ENCODE measurements around the gene ACOT8.

Gene ACOT8

DNA sequence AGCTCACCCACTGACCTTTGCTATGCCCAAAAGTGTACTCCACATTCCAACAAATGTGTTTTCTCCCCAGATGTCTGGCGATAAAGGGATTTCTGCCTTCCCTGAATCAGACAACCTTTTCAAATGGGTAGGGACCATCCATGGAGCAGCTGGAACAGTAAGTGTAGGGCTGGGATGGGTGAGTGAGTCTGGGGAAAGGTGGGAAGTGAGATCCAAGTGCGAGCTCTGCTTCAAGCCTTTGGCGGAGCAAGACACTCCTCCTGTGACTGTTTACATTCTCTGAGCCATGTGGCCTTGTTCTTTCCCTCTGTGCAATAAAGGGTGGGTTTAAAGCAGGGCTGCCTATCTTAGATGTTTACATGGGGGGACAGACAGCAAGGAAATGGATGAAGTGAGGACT lies 42.9 kb downstream of the ACOT8 start:
- peaks cover 15% of the 10 kb centered on the region for H3K79me2 ChIP-seq (ENCODE audit: insufficient read depth, low read depth)
- no peak overlapping the region for H3K27ac ChIP-seq

GRCh38 chr20:45813489-45813888 lies 43.7 kb downstream of the ACOT8 start:
- Histone ChIP-seq H3K27ac (peak overlapping the region; percentile 43; the same call in 1 of the 2 replicates), H3K4me3 (IDR thresholded peaks at IDR 0.05; ENCODE audit: insufficient read depth, low read depth, low read length) (no peak overlapping the region), H3K79me2 (ENCODE audit: insufficient read depth, low read depth) (peaks cover 15% of the 10 kb centered on the region), H3K27me3 (ENCODE audit: insufficient read depth, low read depth) (no peaks in the 10 kb centered on the region), H3K4me2 (peak overlapping the region; percentile 96), H4K20me1 (ENCODE audit: insufficient read depth) (no peaks in the 10 kb centered on the region), H3K9ac (peak overlapping the region; percentile 71; the same call in 1 of the 2 replicates), H3K4me1 (ENCODE audit: low read depth, poor library complexity, severe bottlenecking) (peaks cover 9% of the 10 kb centered on the region), H3K36me3 (ENCODE audit: insufficient read depth) (peaks cover 9% of the 10 kb centered on the region; the same call in 1 of the 2 replicates), H2AFZ (ENCODE audit: low read depth) (0 out of 2 replicates have a peak overlapping the region, but pooled peaks have one; percentile 59)
- TF ChIP-seq, protein P1, sequence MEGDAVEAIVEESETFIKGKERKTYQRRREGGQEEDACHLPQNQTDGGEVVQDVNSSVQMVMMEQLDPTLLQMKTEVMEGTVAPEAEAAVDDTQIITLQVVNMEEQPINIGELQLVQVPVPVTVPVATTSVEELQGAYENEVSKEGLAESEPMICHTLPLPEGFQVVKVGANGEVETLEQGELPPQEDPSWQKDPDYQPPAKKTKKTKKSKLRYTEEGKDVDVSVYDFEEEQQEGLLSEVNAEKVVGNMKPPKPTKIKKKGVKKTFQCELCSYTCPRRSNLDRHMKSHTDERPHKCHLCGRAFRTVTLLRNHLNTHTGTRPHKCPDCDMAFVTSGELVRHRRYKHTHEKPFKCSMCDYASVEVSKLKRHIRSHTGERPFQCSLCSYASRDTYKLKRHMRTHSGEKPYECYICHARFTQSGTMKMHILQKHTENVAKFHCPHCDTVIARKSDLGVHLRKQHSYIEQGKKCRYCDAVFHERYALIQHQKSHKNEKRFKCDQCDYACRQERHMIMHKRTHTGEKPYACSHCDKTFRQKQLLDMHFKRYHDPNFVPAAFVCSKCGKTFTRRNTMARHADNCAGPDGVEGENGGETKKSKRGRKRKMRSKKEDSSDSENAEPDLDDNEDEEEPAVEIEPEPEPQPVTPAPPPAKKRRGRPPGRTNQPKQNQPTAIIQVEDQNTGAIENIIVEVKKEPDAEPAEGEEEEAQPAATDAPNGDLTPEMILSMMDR (conservative IDR thresholded peaks at IDR 0.05; ENCODE audit: low read depth, low read length): no peak

More for the DNA sequence above, 42.9 kb downstream of the ACOT8 start:
- no peak overlapping the region for H3K9ac ChIP-seq
- peaks cover 9% of the 10 kb centered on the region for H3K4me1 ChIP-seq (ENCODE audit: low read depth, poor library complexity, severe bottlenecking)
- no peak overlapping the region for H2AFZ ChIP-seq (ENCODE audit: low read depth)
- no peak overlapping the region for H3K4me3 ChIP-seq (IDR thresholded peaks at IDR 0.05; ENCODE audit: insufficient read depth, low read depth, low read length)
- H4K20me1 ChIP-seq (ENCODE audit: insufficient read depth): no peaks in the 10 kb centered on the region
- no peaks in the 10 kb centered on the region for H3K27me3 ChIP-seq (ENCODE audit: insufficient read depth, low read depth)
- TF ChIP-seq, protein P1 (conservative IDR thresholded peaks at IDR 0.05; ENCODE audit: low read depth, low read length): no peak
- peak overlapping the region; percentile 34; the same call in 1 of the 2 replicates for H3K4me2 ChIP-seq
- peaks cover 9% of the 10 kb centered on the region; the same call in 1 of the 2 replicates for H3K36me3 ChIP-seq (ENCODE audit: insufficient read depth)

- Histone ChIP-seq H4K20me1 (ENCODE audit: insufficient read depth) (no peaks in the 10 kb centered on the region), H3K4me1 (ENCODE audit: low read depth, poor library complexity, severe bottlenecking) (peaks cover 9% of the 10 kb centered on the region), H3K4me2 (peak overlapping the region; percentile 96), H3K9ac (peak overlapping the region; percentile 71), H2AFZ (ENCODE audit: low read depth) (peak overlapping the region; percentile 59), H3K27me3 (ENCODE audit: insufficient read depth, low read depth) (no peaks in the 10 kb centered on the region), H3K27ac (peak overlapping the region; percentile 43; the same call in 1 of the 2 replicates), H3K36me3 (ENCODE audit: insufficient read depth) (peaks cover 9% of the 10 kb centered on the region; the same call in 1 of the 2 replicates), H3K4me3 (IDR thresholded peaks at IDR 0.05; ENCODE audit: insufficient read depth, low read depth, low read length) (no peak overlapping the region), H3K79me2 (ENCODE audit: insufficient read depth, low read depth) (peaks cover 15% of the 10 kb centered on the region)
- TF ChIP-seq, protein P1 (conservative IDR thresholded peaks at IDR 0.05; ENCODE audit: low read depth, low read length): no peak
Observed at GRCh38 chr20:45813006-45813340, 44.2 kb downstream of the ACOT8 start.

DNA sequence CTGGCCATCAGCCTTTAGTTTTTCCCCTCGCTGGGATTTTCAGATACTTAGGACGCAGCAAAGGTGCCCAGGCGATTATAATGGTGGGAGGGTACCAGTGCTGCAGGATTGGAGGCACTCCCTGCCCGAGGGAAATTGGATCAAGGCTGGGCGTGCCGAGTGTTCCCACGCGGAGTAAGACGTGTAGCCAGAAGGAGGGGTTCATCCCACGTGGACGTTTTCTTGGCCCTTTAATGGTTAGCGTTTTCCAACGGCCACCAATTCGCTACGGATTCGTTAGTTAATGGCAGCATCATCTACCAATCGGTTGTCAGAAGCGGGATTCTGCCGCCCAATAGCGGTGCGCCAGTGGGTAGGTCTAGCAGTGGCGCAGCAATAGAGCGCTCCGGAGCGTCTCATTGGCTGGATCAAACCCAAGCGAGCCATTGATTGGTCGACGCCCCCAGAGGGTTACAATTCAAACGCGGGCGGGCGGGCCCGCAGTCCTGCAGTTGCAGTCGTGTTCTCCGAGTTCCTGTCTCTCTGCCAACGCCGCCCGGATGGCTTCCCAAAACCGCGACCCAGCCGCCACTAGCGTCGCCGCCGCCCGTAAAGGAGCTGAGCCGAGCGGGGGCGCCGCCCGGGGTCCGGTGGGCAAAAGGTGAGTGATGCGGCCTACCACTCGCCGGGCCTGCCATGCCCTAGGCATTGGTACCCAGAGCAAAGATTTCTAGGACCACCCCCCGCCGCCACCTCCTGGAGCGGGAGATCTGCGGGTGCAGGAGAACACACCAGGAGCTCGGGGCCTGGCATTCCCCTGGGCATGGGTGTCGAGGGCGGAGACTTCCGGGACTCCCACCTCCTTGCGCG lies 44.8 kb downstream of the ACOT8 start, which contains the start of gene UBE2C:
UBE2C (plus strand) TSS at position 488 of the 849 bp plus-strand sequence; CDS start at position 540, 52 bp downstream.
- peaks cover 15% of the 10 kb centered on the region for H3K79me2 ChIP-seq (ENCODE audit: insufficient read depth, low read depth)
- TF ChIP-seq, protein P1 (conservative IDR thresholded peaks at IDR 0.05; ENCODE audit: low read depth, low read length): no peak
- H2AFZ ChIP-seq (ENCODE audit: low read depth): peak within 1 kb of the TSS; percentile 59
- peak within 1 kb of the TSS; percentile 43; the same call in 1 of the 2 replicates for H3K27ac ChIP-seq
- H3K27me3 ChIP-seq (ENCODE audit: insufficient read depth, low read depth): no peaks in the 10 kb centered on the region
- no peaks in the 10 kb centered on the region for H4K20me1 ChIP-seq (ENCODE audit: insufficient read depth)
- no peak within 1 kb of the TSS for H3K4me3 ChIP-seq (IDR thresholded peaks at IDR 0.05; ENCODE audit: insufficient read depth, low read depth, low read length)
- peak within 1 kb of the TSS; percentile 71 for H3K9ac ChIP-seq
- H3K36me3 ChIP-seq (ENCODE audit: insufficient read depth): peaks cover 9% of the 10 kb centered on the region; the same call in 1 of the 2 replicates
- peak within 1 kb of the TSS; percentile 96 for H3K4me2 ChIP-seq
- H3K4me1 ChIP-seq (ENCODE audit: low read depth, poor library complexity, severe bottlenecking): peaks cover 9% of the 10 kb centered on the region

Data from KMS-11 (cell line).